COLO668 (cell line): ENCODE data around the gene SNTG2.
A peak's percentile ranks its signal among the peaks of the same experiment; 100 is the strongest.

Experiments used
- DNase-seq: peaks from one replicate; lab custom pipeline; 2025; ENCODE audit not compliant: unreplicated experiment; lab: John Stamatoyannopoulos, UW

Gene SNTG2

DNA sequence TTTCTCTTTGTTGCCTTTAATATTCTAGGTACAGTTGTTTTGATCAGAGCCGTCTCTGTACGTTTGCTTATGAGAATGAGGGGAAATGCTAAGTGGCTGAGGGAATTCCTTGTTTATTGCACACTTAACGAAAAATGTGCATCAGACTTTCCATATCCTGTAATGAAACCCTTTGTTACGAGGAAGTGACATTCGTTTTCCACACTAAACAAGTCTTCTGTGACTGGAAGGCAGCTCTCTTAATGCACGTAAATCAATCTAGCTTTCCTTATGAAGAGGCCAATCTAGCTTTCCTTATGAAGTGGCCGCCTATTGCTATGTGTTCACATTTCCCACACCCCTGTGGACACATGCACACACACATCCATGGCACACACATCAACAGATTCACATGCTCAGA lies 186.2 kb downstream of the SNTG2 start:
- DNase-seq = no peak

DNA sequence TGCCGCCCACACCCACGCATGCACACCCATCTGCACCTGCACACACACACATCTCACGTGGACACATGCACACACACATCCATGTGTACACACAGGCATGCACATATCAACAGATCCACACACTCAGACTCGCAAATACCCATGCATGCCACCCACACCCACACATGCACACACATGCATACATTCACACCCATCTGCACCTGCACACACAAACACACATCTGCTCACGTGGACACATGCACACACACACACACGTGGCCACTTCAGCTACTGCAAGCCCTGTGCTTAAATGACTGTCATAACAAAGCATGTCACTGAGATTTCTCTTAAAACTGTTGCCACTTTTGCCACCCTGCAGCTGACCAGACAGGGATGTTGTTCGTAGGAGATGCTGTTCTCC lies 186.6 kb downstream of the SNTG2 start:
- DNase-seq = no peak

DNA sequence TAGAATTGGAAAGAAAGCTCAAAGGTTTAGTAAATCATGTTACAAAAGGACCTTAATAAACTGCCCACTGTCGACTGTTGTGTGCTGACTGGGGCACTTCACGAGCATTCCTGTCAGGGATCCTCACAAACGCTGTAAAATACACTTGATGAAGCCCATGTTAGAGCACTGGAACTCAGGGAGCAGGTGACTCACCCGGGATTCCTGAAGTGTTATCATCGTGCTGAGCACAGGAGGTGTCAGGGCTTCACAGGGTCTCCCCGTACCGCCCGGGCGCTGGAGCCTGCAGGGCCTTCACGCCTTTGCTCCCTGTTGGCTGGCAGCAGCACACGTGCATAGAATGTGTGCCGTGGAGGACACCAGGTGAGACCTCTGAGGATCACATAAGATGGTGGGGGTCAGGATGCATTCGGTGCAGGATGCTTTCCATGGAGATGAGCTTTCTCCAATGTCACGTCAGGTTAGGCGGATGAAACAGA lies 187.3 kb downstream of the SNTG2 start:
- DNase-seq = no peak

DNA sequence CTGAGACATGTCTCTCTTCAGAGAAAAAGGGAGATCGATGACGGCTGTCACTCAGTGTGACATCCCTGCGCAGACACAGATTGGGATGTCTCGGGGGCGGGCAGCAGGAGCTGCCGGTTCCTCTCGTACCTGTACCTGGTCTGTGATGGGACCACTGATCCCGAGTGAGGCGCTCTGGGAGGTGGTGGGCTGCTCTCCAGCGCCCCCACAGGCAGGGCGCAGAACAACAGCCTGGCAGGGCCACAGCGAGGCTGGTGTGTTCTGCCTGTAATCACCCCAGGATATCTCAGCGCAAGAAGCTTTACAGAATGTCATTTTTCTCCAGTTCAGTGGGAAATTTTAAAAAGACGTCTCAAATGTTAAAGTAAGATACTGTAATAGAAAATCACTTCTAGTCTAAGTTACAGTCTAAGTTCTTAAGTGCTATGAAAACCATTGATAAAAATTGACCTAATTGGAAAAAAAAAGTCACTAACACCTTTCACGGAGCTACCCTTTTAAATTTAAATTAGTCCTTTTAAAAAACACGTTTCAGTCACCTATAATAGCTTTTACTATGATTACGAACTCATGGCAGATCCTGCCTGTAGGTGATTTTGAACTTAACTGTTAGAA lies 189.8 kb downstream of the SNTG2 start:
- no peak for DNase-seq

DNA sequence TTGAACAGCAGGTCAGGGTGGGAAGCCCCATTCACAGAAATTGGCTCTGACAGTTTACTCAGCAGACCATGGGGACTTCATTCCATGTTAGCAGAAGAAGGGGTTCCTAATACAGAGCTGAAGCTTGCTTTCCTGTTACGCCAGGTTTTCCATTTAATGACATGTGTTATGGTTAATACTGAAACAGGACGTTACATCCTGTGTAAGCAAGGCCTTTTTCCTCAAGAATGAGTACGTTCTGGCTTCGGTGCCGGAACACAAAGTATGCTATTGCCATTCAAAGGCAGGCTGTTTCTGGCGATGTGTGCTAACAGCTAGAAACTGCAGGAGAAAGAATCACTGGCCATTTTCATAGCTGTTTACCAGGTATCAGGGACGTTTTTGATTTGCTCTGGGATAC lies 190.4 kb downstream of the SNTG2 start:
- no peak for DNase-seq

DNA sequence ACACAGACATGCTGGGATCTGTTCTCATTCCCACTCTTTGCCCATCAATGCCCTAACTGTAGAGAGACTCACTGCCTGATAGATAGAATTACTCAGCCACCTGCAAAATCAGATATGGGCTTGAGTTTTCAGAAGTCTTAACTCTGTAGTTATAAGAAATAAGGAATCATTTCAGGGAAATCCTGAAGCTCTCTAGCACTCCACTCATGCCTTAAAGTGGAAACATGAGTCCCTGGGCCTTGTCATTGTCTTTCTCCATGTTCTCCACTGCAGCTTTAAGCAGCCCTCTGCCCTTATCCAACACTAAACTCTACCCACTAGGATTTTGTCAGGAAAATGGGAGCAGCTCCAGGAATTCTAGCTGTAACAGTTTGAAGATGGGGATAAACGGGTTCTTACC lies 192.5 kb downstream of the SNTG2 start:
- no peak for DNase-seq

DNA sequence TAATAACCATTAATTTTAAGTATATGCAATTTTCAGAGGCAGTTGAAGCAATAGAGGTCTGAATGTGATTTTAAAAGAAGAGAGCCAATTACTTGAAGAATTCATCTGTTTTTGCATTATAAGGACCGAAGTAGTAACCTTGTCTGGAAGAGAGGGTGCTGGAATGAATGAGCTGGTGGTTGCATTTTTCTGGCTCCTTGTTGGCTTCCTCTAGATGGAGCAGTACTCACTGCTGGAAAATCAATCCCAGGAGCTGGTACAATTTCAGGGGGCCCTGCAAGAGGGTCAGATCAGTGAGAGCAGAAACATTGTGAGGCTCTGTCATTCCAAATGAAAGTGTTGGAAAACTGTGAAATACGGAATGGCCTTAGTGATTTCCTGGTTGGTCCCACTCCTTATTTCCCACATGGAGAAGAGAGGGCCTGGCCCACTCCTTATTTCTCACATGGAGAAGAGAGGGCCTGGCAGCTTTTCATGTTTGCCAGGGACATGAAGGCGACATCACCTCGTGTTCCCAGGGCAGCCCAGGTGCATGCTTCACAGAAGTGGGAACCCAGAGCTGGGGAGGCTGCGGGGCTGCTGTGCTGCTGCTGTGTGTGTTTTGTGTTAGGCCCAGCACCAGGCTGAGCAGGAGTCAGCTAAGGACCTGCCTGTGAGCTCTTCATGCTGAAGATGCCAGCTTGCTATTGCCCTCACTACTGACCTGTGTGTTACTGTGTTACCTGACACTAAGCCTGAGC lies 197.4 kb downstream of the SNTG2 start:
- DNase-seq = peak; percentile 15

DNA sequence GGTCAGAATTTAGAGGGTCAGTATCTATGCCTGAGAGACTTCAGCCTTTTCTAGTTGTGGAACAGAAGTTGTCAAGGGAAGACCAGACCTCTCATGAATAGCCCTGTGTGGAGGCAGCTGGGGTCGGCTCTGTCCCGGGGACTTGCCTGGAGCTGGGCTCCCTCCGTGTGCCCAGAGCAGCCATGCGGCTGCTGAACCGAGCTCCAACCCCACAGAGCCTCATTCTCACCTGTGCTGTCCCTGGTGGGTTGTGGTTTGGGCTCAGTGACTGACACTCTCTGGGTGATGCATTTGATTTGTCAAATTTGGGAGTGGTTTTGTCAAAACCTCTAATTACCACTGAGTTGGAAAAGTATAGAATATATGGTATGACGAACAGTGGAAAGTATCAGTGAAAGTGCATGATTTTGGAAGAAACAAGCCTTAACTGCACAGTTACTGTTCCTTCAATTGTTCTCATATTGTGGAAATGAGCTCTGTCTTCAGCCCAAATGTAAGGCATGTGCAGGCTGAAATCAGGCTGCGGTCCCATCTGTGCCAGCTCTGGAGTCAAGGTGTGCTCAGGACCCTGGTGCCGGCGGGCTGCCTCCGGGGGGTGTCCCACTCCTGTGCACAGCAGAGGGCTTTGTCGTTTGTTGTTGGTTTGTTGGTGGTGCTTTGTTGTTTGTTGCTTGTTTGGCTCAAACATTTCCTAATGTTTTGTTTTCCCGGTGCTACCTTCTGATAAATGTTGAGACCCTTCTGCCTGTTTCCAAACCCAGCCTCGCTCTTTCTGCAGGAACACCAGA lies 200.3 kb downstream of the SNTG2 start:
- no peak for DNase-seq

DNA sequence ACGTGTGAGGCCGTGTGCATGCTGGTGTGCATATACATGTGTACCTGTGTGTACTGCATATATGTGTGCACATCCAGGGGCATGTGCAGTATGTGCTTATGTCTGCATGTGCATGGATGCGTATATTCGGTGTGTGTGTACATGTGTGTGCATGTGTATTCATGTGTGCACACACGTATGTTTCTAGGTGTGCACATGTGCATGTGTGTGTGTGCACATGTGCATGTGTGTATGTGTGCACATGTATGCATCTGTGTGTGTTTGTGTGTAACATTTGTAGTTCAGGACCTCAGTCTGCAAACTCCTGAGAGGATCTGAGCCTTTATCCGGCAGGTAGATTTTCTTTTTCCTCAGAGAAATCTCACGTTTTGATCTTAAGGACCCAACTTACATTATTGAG lies 201.7 kb downstream of the SNTG2 start:
- no peak for DNase-seq

DNA sequence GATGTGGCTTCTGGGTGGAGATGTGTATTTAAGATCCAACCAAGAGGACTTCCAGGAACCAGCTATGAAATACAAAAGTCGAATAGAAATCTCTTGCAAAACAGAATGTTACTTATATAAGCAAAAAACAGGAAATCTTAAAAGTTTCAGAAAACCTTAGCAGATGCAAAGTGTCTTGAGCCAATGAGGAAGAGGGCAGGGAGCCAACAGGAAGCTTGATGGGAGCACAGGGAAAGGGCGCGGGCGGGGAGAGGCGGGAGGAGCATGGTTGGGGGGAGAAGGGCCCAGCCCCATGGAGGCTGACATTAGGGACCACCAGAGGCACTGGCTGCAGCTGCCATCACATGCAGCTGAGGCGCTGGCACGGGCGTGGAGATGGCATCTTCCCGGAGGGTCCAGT lies 203.3 kb downstream of the SNTG2 start:
- DNase-seq = no peak

DNA sequence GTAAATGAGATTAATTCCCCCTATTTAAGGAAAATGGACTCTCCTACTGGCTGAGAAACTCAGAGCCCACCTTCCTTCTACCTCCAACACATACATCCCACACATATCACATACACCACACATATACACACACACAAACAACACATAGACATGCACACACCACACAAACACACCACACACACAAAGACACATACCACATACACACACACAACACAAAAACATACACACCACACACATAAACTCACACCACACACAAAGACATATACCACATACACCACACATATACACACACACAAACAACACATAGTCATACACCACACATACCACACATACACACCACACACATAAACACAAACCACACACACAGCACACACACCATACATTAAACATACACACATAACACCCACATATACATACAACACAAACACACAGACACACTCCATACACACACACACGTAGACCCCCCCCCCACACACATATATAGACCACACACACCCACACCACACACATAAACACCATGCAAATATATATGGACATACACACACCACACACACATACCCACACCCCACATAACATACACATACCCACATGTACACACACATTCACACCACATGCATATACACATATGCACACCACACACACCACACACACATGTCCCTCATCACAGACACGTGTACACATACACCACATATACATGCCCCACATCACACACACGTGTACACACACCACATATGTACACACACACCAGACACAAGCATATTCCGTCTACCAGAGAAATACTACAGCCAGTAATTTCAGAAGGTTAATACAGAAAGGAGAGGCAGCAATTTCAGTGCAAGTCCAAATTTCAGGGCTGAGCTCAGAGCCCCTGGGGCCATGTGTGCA lies 204.3 kb downstream of the SNTG2 start:
- no peak for DNase-seq

DNA sequence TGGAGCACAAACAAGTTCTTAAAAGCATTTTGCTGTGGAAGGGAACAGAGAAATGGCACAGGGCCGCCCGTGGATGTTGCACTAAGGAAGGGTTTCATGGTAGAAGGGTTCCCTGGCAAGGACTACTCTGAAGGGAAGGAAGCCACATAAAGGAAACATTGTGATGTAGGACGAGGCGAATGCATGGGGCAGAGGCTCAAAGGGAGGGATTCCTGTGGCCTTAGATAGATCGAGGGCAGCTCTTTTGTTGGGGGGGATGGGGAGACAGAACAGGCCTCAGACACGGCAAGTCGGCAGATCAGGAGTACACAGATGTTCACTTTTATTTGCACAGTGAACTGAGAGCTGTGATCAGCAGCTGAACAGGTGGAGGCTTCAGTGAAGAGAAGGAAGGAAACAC lies 205.4 kb downstream of the SNTG2 start:
- DNase-seq = no peak

DNA sequence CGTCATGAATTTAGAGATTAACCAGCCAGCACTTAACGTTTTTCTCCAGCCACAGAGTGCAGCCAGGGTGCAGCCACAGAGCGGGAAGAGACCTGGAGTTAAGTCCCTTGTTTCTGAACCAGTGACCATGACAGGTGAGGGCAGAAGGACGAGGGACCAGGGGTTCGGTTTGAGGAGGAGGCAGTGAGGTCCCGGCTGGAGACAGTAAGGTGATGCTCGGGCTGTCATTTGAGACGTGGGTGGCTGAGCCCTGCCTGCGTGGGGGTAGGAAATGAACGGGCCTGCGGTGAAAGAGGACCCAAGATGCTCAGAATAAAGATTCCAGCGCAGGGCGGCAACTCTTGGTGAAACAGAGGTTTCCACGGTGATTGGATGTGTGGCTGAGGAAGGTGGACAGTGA lies 205.9 kb downstream of the SNTG2 start:
- DNase-seq = no peak

DNA sequence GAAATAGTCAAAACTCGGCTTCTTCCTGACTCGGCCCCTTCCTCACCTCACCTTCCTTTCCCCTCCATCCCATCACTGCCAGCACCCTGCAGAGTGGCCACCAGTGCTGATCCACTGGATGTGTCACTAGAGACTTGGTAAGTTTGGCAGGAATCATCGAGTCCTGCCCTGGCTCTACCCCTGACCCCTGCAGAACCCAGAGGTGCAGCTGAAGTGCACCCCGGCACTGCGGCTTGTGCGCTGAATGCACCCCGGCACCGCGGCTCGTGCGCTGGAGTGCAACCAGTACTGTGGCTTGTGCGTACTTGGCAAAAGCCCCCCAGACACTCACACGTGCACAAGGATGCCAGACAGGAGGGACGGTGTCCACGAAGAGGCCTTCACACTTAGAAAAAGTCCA lies 206.5 kb downstream of the SNTG2 start:
- no peak for DNase-seq

DNA sequence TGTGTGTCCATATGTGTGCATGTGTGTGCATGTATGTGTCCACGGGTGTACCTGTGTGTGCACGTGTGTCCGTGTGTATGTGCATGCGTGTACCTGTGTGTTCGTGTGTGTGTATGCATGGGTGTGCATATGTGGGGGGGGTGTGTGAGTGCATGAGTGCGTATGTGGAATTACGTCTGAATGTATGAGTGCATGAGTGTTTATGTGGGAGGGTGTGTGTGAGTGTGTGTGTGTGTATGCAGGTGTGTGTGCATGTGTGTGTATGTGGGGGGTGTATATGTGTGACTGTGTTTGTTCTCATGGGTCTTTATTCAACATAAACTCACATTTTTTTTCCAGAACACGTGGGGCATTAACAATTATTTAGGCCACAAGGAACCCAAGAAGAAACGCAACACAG lies 208.4 kb downstream of the SNTG2 start:
- no peak for DNase-seq

DNA sequence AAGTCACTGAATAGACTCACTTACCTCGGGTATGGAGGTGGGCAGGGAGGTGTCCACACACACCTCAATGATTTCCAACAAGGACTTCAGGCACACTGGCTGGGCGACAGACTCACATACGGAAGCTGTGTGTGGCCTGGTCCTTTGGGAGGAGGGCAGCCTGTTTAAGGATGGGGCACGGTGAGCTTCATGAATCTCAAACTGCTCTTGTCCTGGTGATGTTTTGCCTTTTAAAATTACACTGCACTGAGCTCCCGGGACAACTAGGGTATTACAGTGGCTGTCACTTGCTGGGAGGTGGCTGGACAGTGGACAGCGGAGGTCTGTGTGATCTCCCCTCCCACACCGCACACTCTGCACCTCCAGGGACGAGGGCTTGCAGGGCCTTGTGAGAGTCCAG lies 211.6 kb downstream of the SNTG2 start:
- no peak for DNase-seq

DNA sequence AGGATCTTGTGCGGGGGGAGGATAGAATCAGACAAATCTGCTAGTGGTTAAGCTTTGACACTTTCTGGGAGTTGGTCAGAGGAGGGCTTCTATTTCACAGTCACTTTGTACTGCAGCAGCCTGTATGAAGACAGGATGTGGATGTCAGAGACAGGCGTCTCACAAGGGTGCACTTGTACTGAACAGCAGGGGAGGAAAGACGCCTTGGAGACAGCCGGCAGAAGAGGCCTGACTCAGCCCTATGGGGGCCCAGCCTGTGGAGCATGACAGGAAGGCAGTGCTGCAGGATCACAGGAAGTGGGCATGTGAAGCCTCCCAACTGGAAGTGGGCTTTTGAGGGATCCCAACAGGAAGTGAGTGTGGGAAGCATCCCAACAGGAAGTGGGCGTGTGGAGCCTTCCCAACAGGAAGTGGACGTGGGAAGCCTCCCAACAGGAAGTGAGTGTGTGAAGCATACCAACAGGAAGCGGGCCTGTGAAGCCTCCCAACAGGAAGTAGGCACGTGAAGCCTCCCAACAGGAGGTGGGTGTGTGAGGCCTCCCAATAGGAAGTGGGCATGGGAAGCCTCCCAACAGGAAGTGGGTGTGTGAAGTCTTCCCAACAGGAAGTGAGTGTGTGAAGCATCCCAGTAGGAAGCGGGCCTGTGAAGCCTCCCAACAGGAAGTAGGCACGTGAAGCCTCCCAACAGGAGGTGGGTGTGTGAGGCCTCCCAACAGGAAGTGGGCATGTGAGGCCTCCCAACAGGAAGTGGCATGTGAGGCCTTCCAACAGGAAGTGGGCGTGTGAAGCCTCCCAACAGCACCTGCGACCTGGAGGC lies 212.3 kb downstream of the SNTG2 start:
- no peak for DNase-seq

DNA sequence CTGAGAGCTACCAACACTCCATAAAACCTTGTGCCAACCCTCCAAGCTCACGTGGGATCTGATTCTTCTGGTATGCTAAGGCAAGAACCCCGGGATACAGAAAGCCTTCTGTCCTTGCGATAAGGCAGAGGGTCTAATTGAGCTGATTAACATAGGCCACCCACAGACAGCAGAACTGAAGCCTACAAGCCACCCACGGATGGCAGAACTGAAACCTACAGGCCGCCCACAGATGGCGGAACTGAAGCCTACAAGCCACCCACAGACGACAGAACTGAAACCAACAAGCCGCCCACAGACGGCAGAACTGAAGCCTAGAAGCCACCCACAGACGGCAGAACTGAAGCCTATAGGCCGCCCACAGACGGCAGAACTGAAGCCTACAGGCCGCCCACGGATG lies 216.3 kb downstream of the SNTG2 start:
- DNase-seq = no peak

DNA sequence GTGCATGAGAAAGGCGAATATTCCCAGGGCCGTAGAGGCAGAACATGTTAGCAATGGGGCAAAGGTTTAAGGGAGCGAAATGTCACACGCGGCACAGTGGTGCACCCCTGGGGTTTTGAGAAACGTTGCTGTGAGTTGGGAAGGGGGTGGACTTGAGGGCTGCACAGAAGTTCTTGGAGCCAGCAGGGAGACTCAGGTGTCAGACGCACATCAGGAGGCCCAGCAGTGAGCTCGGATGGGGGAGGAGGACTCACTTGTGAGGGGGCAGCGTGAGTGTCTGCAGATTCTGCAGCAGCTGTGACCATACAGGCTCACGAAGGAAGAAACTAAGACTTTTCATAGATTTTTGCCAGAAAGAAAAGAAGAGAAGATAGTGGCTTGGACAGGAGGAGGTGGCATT lies 218.2 kb downstream of the SNTG2 start:
- no peak for DNase-seq

DNA sequence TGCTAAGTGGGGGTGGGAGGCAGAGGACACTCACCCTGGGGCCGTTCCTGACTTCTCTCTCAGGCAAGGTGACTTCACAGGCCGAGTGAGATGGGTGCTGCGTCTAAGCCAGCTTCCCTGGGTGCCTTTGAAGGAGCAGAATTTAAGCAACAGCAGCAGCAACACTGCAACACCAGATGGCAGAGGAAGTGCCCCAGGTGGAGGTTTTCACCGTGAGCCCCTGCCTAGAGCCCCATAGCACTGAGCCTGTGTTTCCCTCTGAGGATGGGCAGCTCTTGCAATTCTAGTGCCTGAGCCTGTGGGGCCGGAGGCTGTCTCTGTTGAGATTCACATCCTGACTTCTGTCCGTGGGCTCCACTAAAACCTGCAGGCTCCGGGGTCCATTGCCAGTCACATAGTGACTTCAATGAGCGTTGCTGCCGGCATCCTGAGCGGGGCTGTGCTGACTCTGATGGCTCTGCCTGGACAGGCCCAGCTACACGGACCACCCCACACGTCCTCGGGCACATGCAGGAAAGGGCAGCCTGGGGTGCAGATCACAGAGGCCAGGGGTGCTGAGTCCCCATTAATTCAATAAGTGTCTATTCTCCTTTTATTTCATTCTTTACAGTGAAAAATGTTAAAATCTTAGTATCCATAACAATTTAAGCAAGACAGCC lies 218.8 kb downstream of the SNTG2 start:
- DNase-seq = no peak
